Tibial artery (tissue), 4 donors: ENCODE data around the gene NDFIP1.
A peak's percentile ranks its signal among the peaks of the same experiment; 100 is the strongest.

Experiments
- DNase-seq, 2 donors: peaks; one replicate each; pipeline ENCODE4 v3.0.0-alpha.2; 2019
- H3K27ac ChIP-seq, 2 donors: fragments of 200-600 bp; sonication (generic) in 1 of 2; 1 replicate in 1 of 2; 2 replicates in 1 of 2; pipeline ENCODE4 v1.5.1; 2018 to 2019; ENCODE audit warnings: mild to moderate bottlenecking in 1 of 2
- H3K27me3 ChIP-seq, 2 donors: fragments of 200-600 bp; sonication (generic) in 1 of 2; one replicate each; pipeline versions ENCODE4 v1.5.1 to v1.6.0; 2016 to 2019
- H3K36me3 ChIP-seq, 3 donors: fragments of 200-600 bp; sonication (generic) in 2 of 3; one replicate each; pipeline ENCODE4 v1.5.1; 2016 to 2019; ENCODE audit warnings: mild to moderate bottlenecking in 2 of 3
- H3K4me1 ChIP-seq, 4 donors: fragments of 200-600 bp; sonication (generic) in 2 of 4; 1 replicate in 3 of 4; 2 replicates in 1 of 4; pipeline ENCODE4 v1.5.1; 2016 to 2019
- H3K4me3 ChIP-seq, 2 donors: fragments of 200-600 bp; sonication (generic) in 1 of 2; 1 replicate in 1 of 2; 2 replicates in 1 of 2; pipeline ENCODE4 v1.5.1; 2018 to 2019; ENCODE audit warnings: mild to moderate bottlenecking in 2 of 2
- H3K9me3 ChIP-seq, 3 donors: fragments of 200-600 bp; sonication (generic) in 1 of 3; one replicate each; pipeline ENCODE4 v1.5.1; 2016 to 2019
- intact Hi-C: fragments of 100-400 bp; cut with DNase I; formaldehyde crosslinking; loops from one replicate; pipeline ENCODE4 v1.15.0; 2023; ENCODE audit warnings: low total_unique reads
- TF ChIP-seq, protein P1 (sequence below), 2 experiments: fragments of 200-600 bp in 1 of 2; fragments of 450-650 bp in 1 of 2; IDR thresholded peaks; one replicate each; pipeline ENCODE4 v1.5.1; 2017 to 2019; ENCODE audit warnings: antibody characterized with exemption in 2 of 2, mild to moderate bottlenecking in 1 of 2, moderate library complexity in 1 of 2

The NDFIP1 gene

DNA sequence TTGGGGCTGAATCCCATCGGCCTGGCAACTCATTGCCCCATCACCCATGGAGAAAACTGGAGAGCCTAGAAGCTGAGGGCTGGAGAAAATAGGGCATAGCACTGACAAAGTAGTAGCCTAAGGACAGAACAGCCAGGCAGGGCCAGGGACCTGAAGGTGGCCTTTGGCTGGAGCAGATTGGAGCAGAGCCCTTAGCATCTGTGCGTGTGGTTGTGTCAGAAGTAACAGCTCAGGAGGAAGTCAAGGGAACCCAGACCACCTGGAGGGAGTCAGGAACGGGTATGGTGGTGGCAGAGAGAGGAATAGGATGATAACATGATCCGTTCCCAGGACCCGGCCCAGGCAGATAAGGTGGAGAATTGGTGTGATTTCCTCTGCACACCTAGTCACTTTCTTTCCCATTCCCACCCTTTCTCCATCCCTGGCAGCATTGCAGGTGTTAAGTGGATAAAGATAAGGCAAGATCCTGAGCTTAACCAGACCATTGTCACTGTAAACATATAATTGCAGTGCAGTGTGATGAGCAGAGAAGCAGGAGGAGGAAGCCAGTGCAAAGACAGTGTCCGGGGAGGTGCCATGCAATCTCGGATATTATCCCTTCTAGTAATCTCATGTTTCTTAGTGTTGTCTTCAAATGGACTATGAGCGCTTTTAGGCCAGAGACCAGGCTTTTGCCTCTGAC, 67.0 kb downstream of the NDFIP1 start:
- TF ChIP-seq, protein P1, sequence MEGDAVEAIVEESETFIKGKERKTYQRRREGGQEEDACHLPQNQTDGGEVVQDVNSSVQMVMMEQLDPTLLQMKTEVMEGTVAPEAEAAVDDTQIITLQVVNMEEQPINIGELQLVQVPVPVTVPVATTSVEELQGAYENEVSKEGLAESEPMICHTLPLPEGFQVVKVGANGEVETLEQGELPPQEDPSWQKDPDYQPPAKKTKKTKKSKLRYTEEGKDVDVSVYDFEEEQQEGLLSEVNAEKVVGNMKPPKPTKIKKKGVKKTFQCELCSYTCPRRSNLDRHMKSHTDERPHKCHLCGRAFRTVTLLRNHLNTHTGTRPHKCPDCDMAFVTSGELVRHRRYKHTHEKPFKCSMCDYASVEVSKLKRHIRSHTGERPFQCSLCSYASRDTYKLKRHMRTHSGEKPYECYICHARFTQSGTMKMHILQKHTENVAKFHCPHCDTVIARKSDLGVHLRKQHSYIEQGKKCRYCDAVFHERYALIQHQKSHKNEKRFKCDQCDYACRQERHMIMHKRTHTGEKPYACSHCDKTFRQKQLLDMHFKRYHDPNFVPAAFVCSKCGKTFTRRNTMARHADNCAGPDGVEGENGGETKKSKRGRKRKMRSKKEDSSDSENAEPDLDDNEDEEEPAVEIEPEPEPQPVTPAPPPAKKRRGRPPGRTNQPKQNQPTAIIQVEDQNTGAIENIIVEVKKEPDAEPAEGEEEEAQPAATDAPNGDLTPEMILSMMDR (IDR thresholded peaks at IDR 0.05) = no peak
- DNase-seq = peak in 1 of 2 donors; percentile 28
- no peak overlapping the region for H3K4me3 ChIP-seq
- H3K36me3 ChIP-seq = no peaks in the 10 kb centered on the region
- intact Hi-C loops = no loop called here
- H3K9me3 ChIP-seq = no peaks in the 10 kb centered on the region
- H3K4me1 ChIP-seq = no peaks in the 10 kb centered on the region
- H3K27me3 ChIP-seq = no peaks in the 10 kb centered on the region
- no peak overlapping the region for H3K27ac ChIP-seq

DNA sequence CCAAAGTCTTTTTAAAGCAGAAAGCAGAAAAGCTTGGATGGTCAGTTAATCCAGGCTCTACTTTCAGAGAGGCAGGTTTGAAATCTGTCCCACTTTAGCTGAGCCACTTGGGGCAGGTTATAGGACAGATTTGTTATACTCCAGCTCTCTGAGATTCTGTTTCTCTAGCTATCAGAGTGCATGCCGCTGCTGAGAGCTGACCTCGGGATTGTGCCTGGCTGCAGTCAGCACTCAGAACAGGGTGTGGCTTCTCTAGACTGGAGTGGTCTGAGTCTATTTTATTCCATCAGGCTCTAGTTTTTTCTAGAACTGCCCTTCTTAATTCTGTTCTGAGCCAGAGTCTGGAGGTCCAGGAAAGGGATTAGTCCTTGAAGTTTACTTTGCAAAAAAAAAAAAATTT, 67.7 kb downstream of the NDFIP1 start:
- Histone ChIP-seq H3K36me3 (no peaks in the 10 kb centered on the region), H3K4me3 (no peak overlapping the region), H3K27ac (no peak overlapping the region), H3K27me3 (no peaks in the 10 kb centered on the region), H3K9me3 (no peaks in the 10 kb centered on the region), H3K4me1 (no peaks in the 10 kb centered on the region)
- TF ChIP-seq, protein P1 (IDR thresholded peaks at IDR 0.05) = no peak
- intact Hi-C loops = no loop called here
- peak in 1 of 2 donors; percentile 11 for DNase-seq

DNA sequence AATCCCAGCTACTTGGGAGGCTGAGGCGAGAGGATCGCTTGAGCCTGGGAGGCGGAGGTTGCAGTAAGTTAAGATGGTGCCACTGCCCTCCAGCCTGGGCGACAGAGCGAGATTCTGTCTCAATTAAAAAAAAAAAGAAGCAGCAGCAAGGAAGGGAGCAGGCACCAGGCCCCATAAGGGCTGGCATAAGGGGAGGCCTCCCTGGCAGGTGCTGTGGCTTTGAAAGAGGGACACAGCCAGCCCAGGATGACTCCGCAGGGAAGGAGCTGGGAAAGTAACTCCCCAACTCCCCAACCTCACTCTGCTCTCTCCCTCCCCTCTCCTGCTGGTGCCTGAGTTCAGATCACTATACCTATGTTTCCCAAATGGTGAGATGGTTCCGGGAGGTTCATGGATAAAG, 70.1 kb downstream of the NDFIP1 start:
- no peaks in the 10 kb centered on the region for H3K36me3 ChIP-seq
- no peaks in the 10 kb centered on the region for H3K4me1 ChIP-seq
- H3K9me3 ChIP-seq = no peaks in the 10 kb centered on the region
- no peak overlapping the region for H3K27ac ChIP-seq
- intact Hi-C loops = no loop called here
- TF ChIP-seq, protein P1 (IDR thresholded peaks at IDR 0.05) = no peak
- no peak overlapping the region for H3K4me3 ChIP-seq
- H3K27me3 ChIP-seq = no peaks in the 10 kb centered on the region
- DNase-seq = peak in 1 of 2 donors; percentile 25

DNA sequence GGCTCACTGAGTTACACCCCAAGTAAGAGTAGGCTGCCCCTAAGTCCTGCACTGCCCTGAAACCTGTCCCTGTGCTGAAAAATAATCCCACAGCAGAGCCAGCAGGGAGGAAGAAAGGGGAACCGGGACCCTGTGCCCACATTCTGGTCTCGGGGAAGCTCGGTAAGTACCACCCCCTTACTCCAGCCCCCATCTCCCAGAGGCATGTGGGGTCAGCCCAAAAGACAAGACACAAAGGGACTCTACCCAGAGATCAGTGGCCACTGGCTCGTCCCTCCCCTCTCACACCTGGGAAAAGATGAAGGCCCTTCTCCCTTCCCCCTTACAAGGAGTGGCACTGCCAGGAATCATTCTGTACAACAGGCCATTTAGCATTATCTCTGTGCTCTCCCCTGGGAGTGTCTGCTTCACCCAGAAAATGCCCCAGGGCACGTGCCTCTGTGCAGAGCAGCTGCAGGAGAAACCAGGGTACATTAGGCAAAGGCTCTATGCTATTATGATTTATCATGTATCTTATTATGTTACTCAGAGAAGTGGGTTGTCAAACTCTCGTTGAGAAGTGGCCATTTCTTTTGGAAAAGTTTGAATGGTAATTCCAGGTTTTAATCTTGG, 71.3 kb downstream of the NDFIP1 start:
- no peaks in the 10 kb centered on the region for H3K9me3 ChIP-seq
- TF ChIP-seq, protein P1 (IDR thresholded peaks at IDR 0.05) = no peak
- DNase-seq = peak in 1 of 2 donors; percentile 48
- no peak overlapping the region for H3K27ac ChIP-seq
- H3K4me3 ChIP-seq = no peak overlapping the region
- H3K27me3 ChIP-seq = no peaks in the 10 kb centered on the region
- no peaks in the 10 kb centered on the region for H3K4me1 ChIP-seq
- intact Hi-C loops = no loop called here
- H3K36me3 ChIP-seq = no peaks in the 10 kb centered on the region

DNA sequence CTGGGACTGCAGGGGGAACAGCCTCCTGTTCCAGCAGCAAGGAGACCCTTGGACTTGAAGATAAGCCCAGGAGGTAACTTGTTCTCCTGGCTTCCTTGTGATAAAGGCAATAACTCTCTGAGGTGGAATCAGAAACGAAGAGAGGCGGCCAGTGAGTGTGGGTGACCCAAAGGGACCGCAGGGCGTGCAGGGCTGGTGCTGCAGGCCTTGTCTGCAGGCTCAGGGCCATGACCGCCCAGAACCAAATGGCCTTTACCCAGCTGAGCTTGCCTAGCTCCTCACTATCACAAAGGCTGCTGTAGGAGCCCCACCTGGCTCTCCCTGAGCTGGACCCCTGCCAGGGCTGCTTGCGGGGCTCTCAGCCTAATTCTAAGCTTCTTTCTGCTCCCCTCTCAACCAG, 72.5 kb downstream of the NDFIP1 start:
- Histone ChIP-seq H3K4me1 (no peaks in the 10 kb centered on the region), H3K9me3 (no peaks in the 10 kb centered on the region), H3K27me3 (no peaks in the 10 kb centered on the region), H3K27ac (no peak overlapping the region), H3K36me3 (no peaks in the 10 kb centered on the region), H3K4me3 (no peak overlapping the region)
- intact Hi-C loops = no loop called here
- peak in 1 of 2 donors; percentile 28 for DNase-seq
- TF ChIP-seq, protein P1 (IDR thresholded peaks at IDR 0.05) = no peak
